NCI-H2196 treated with DMSO at 0.1 percent for 48 hours (cell line): ENCODE results near the gene TMX1.

Experiments
- DNase-seq: peaks from one replicate; lab custom pipeline; 2025; ENCODE audit not compliant: unreplicated experiment; lab: John Stamatoyannopoulos, UW

The TMX1 gene

GRCh38 chr14:51242545-51243490, 2.8 kb downstream of the TMX1 start:
- no peak for DNase-seq

GRCh38 chr14:51244591-51244990, 4.5 kb downstream of the TMX1 start:
- no peak for DNase-seq

DNA sequence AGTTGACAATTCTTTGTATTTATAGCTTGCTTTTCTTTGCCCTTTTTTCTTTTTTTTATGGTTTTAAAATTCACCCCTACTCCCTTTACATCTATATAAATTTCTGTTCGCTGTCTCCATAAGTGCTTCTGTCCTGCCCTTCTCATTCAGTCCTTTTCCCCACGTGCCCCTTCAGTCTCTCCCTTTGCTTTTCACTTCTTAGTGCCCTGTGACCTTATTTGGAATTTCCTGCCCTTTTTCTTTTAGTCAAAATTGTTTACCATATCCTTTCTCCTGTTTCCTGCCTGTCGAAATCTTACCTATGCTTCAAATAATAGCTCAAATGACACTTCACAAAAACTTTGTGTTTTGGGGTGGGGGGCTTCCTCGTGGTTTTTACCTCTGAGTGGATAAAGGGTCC, 6.0 kb downstream of the TMX1 start:
- DNase-seq = no peak

- no peak for DNase-seq
Observed at GRCh38 chr14:51248016-51248987, 8.3 kb downstream of the TMX1 start.

DNA sequence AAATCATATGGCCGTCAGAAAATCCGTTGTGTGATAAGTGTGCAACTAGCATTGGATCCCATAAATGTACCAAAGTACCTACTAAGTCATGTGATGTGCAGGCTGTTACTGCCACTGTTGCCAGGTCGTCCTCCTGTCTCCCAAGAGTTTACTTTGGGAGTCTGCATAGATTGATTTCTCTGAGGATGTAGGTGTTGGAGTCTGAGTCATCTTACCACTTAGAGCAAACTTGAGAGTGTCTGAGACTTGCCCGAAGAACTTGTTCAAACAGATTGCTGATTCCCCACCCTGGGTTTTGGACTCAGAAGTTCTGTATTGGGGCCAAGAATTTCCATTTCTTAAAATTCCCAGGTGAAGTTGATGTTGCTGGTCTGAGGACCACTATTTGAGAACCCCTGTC, 11.4 kb downstream of the TMX1 start:
- DNase-seq = no peak

GRCh38 chr14:51253880-51254279, 13.8 kb downstream of the TMX1 start:
- DNase-seq = no peak

DNA sequence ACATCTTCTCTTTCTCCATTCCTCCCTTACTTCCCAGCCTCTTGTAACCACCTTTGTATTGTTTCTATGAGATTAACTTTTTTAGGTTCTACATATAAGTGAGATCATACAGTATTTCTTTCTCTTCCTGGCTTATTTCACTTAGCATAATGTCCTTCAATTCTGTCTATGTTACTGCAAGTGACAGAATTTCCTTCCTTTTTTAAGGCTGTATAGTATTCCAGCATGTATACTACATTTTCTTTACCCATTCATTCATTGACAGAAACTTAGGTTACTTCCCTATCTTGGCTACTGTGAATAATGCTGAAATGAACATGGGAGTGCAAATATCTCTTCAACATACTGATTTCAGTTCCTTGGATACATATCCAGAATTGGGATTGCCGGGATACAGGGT, 18.2 kb downstream of the TMX1 start:
- no peak for DNase-seq

DNA sequence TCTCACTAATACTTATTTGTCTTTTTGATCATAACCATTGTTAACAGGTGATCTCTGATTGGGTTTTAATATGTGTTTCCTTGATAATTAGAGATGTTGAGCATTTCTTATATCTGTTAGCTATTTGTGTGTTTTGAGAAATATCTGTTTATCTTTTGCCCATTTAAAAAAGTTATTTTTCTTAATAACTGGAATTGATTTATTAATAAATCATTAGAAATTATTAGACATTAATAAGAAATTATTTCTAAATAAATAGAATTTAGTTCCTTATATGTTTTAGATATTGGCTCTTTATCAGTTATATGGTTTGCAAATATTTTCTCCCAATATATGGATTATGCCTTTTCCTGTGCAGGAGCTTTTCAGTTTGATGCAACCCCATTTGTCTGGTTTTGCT, 18.7 kb downstream of the TMX1 start:
- DNase-seq = no peak

GRCh38 chr14:51260225-51260624, 20.2 kb downstream of the TMX1 start:
- DNase-seq = no peak

DNA sequence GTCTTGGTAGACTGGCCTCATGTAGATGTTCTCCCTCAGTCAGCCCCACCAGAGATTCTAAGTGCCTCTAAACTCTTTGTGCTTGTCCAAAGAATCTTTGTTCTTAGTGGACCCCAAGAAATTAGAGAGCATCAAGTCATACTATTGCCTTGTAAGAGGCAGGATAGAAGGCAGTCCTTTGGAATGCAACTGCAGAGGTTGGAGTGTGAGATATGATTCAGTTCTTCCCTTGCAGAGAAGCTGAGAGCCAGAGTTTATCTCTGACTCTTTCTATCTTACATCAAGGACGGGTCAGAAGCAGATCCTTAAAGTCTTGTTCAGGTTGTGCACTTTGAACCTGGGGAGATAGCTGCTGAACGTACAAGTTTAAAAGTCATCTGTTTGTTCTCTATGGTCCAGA, 21.1 kb downstream of the TMX1 start:
- no peak for DNase-seq

DNA sequence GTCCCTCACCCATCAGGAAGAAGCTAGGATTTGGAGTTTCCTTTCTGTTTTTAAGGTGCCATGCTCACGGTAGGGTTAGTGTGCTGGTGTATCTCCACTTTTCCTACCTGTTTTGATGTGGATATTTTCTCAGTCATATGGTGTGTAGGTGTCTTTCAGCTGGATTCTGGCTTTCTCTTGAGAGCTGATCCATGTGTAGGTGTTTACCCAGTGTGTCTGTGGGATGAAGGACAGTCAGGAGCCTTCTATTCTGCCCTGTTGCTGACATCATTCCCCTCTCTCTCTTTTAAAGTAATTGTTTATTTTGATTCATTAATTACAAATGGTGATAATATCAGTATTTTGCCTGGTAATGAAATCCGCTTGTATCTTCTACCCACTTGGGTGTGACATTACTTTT, 22.8 kb downstream of the TMX1 start:
- DNase-seq = no peak

DNA sequence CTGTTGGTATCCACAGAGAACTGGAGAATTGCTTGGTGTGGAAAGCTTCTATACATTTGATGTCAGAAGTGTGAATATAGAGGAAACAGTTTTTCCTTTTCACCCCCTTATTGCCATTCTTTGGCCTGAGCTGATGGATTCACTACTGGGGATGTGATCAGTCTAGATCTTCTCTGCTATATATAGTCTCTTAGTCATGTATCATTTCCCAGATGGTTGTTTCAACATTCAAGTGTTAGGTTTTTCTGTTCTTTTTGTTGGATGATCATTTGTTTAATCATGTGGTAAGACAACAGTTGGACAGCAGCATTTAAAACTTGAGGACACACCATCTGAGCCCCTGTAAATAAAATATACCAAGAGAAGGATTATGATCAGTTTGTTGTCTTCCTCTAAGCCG, 29.6 kb downstream of the TMX1 start:
- DNase-seq = no peak

GRCh38 chr14:51276605-51277004, 36.6 kb downstream of the TMX1 start:
- DNase-seq = no peak

DNA sequence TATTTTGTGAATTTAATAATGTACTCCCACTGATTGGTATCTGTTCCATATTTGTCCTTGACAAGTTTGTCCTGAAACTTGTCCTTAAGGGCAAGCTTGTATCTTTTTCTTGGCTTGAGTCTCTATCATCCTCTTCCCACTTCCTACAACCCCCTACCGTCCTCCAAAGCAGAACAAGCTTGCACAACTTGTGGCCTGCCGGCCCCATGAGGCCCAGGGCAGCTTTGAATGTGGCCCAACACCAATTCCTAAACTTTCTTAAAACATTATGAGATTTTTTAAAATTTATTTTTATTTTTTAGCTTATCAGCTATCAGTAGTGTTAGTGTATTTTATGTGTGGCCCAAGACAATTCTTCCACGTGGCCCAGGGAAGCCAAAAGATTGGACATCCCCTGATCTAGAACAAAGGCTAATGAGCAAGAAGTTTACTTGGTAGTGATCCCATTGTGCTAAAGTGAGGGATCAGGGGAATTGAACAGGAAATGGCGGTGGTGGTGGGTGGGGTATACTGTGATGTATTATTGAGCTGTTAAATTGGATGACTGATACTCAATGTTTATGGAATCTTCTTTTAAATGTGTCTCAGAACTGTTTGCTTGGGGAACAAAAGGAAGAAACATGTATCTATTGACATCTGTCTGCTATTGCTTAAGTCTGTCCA, 37.8 kb downstream of the TMX1 start:
- DNase-seq = no peak

GRCh38 chr14:51282517-51282916, 42.5 kb downstream of the TMX1 start:
- no peak for DNase-seq

DNA sequence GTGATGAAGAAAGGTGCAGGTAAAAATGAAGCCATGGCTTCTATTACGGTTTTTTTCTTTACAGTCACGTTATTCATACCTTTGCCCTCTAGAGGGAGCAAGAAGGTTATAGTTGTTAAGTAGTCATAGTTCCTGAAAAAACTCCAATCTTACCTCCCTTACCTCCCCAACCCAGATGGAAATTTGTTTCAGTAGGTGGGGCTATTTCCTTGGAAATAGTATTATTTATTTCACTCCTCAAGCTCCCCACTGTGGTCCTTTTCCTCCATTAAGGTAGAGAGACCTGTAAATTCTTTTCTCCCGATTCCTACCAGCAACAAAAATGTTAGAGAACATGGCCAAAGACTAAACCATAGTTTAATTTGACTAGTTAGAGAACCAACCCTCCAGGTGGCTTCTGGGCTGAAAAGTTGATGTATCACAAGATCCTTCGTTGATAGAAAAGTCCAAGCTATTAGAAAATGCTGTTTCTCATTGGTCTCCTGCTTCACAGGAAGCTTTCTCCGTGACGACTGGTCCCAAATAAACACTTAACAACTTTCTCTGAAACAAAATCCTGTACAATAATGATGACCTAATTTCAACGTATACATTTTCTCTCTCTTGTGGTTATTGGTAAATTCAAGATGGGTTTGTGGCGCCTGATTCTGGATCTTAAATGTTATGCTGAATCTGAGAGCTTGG, 43.5 kb downstream of the TMX1 start:
- DNase-seq = peak; percentile 45

DNA sequence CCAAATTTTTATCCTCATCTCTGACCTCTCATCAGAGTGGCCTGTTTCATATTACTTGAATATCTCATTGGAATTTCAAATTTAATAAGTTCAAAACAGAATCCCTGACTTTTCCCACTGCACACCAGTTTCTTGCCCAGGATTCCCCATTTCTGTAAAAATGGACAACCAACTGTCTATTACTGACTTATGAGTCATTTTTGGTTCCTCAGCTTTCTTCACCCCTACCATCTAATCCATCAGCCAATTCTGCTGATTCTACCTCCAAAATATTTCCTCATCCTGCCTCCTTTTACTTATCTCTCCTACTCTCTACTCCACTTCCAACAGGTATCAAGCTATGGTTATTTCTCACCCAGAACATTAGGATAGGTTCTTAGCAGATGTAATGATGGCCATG, 44.2 kb downstream of the TMX1 start:
- DNase-seq = no peak

DNA sequence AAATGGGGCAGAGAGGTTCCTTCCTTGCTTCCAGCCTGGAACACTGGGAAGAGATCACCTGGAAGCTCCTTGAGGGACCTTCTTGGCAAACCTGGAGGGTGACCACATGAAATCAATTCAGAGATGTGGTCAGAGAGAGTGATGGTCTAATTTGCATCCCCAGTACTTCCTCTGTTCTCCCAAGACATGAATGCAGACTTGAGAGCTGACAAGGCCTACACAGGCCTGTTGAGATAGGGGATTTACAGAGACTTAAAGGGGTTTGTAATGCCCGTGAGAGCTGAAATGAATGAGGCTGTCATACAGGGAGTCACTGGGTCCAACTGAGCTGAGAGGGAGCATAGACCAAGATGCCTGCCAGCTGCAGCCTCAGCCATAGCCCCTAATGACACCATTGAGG, 45.1 kb downstream of the TMX1 start:
- no peak for DNase-seq

DNA sequence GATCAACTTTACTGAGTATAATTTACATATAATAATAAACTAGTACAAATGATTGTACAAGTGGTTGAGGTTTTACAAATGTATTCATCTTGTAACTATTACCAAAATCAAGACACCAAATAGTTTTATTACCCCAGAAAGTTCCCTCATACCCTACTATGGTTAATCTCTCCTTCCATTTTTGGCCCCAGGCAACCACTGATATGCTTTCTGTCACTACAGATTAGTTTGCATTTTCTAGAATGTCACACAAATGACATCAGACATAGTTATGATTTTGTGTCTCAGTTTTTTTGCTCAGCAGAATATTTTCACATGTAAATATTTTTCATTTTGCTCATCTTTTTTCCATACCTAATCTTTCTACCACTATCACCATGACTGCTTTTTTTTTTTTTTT, 49.1 kb downstream of the TMX1 start:
- DNase-seq = no peak

- no peak for DNase-seq
Observed at GRCh38 chr14:51290132-51290531, 50.1 kb downstream of the TMX1 start.

DNA sequence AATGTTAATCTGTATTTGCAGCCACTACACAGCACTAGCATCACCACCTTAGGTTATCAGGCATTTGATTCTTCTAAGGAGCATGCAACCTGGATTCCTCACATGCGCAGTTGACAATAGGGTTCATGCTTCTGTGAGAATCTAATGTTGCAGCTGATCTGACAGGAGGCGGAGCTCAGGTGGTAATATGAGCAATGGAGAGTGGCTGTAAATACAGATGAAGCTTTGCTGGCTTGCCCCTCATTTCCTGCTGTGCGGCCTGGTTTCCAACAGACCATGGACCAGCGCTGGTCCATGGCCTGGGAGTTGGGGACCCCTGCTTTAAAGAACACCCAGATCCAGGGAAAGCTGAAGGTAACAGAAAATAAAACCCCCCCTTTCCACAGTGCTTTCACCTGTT, 51.0 kb downstream of the TMX1 start:
- DNase-seq = no peak
